ENCODE data around the gene NDRG3. TPM values are rescaled to one million over a fixed set of nuclear protein-coding genes. Genes with fewer than 3 reads are reported as not detected.

Gene NDRG3
- total and polyA plus RNA-seq, 2 donors from 2014 or later, result 25.3 to 26.4 TPM

- intact Hi-C loops (cut with DNase I), result no loop called here
- no peak for FAIRE-seq
- no peak overlapping the region for H3K4me3 ChIP-seq (ENCODE audit: low read length in 3 of 3)
- H3K27me3 ChIP-seq (ENCODE audit: control insufficient read depth, insufficient read depth, low read length), result no peaks in the 10 kb centered on the region
- no peaks in the 10 kb centered on the region for H3K9me3 ChIP-seq (ENCODE audit: control insufficient read depth in 2 of 3, insufficient read depth in 1 of 3, low read length in 3 of 3)
- H3K27ac ChIP-seq (ENCODE audit: low read depth in 2 of 2, low read length in 2 of 2), result no peak overlapping the region
- H3K9ac ChIP-seq (ENCODE audit: low read length in 3 of 3), result no peak overlapping the region
- H3K4me1 ChIP-seq (ENCODE audit: control insufficient read depth in 2 of 3, insufficient read depth in 2 of 3, low read depth in 1 of 3, low read length in 3 of 3), result no peaks in the 10 kb centered on the region
- TF ChIP-seq CTCF (IDR thresholded peaks at IDR 0.05; ENCODE audit: borderline replicate concordance, extremely low read depth, insufficient read depth), result no peak
- peaks cover 0 to 5% (median 0%) of the 10 kb centered on the region in 3 donors for H3K36me3 ChIP-seq (ENCODE audit: control insufficient read depth in 2 of 3, insufficient read depth in 3 of 3, low read length in 3 of 3)
- no peak for DNase-seq
Measured at GRCh38 chr20:36761125-36761524, 15.2 kb upstream of the NDRG3 start.

- no peak overlapping the region for H3K4me3 ChIP-seq (ENCODE audit: low read length in 3 of 3)
- no peak overlapping the region for H3K9ac ChIP-seq (ENCODE audit: low read length in 3 of 3)
- H3K27me3 ChIP-seq (ENCODE audit: control insufficient read depth, insufficient read depth, low read length), result no peaks in the 10 kb centered on the region
- DNase-seq (no peak), FAIRE-seq (no peak)
- no peaks in the 10 kb centered on the region for H3K4me1 ChIP-seq (ENCODE audit: control insufficient read depth in 2 of 3, insufficient read depth in 2 of 3, low read depth in 1 of 3, low read length in 3 of 3)
- TF ChIP-seq CTCF (IDR thresholded peaks at IDR 0.05; ENCODE audit: borderline replicate concordance, extremely low read depth, insufficient read depth), result no peak
- intact Hi-C loops (cut with DNase I), result no loop called here
- H3K27ac ChIP-seq (ENCODE audit: low read depth in 2 of 2, low read length in 2 of 2), result no peak overlapping the region
- H3K9me3 ChIP-seq (ENCODE audit: control insufficient read depth in 2 of 3, insufficient read depth in 1 of 3, low read length in 3 of 3), result no peaks in the 10 kb centered on the region
- H3K36me3 ChIP-seq (ENCODE audit: control insufficient read depth in 2 of 3, insufficient read depth in 3 of 3, low read length in 3 of 3), result peaks cover 0 to 5% (median 0%) of the 10 kb centered on the region in 3 donors
Measured at GRCh38 chr20:36760647-36761046, 14.8 kb upstream of the NDRG3 start.

GRCh38 chr20:36758276-36758675 lies 12.4 kb upstream of the NDRG3 start:
- peaks cover 0 to 2% (median 0%) of the 10 kb centered on the region in 3 donors for H3K4me1 ChIP-seq (ENCODE audit: control insufficient read depth in 2 of 3, insufficient read depth in 2 of 3, low read depth in 1 of 3, low read length in 3 of 3)
- DNase-seq (no peak), FAIRE-seq (no peak)
- no peaks in the 10 kb centered on the region for H3K27me3 ChIP-seq (ENCODE audit: control insufficient read depth, insufficient read depth, low read length)
- H3K36me3 ChIP-seq (ENCODE audit: control insufficient read depth in 2 of 3, insufficient read depth in 3 of 3, low read length in 3 of 3), result peaks cover 0 to 5% (median 0%) of the 10 kb centered on the region in 3 donors
- intact Hi-C loops (cut with DNase I), result no loop called here
- no peak overlapping the region for H3K4me3 ChIP-seq (ENCODE audit: low read length in 3 of 3)
- H3K9me3 ChIP-seq (ENCODE audit: control insufficient read depth in 2 of 3, insufficient read depth in 1 of 3, low read length in 3 of 3), result no peaks in the 10 kb centered on the region
- TF ChIP-seq CTCF (IDR thresholded peaks at IDR 0.05; ENCODE audit: borderline replicate concordance, extremely low read depth, insufficient read depth), result no peak
- no peak overlapping the region for H3K9ac ChIP-seq (ENCODE audit: low read length in 3 of 3)
- no peak overlapping the region for H3K27ac ChIP-seq (ENCODE audit: low read depth in 2 of 2, low read length in 2 of 2)

- H3K36me3 ChIP-seq (ENCODE audit: control insufficient read depth in 2 of 3, insufficient read depth in 3 of 3, low read length in 3 of 3), result peaks cover 0 to 10% (median 4%) of the 10 kb centered on the region in 3 donors
Measured at GRCh38 chr20:36756496-36756895, 10.6 kb upstream of the NDRG3 start.

More at GRCh38 chr20:36756496-36756895, 10.6 kb upstream of the NDRG3 start:
- no peak overlapping the region for H3K4me3 ChIP-seq (ENCODE audit: low read length in 3 of 3)
- TF ChIP-seq CTCF (IDR thresholded peaks at IDR 0.05; ENCODE audit: borderline replicate concordance, extremely low read depth, insufficient read depth), result no peak
- intact Hi-C loops (cut with DNase I), result no loop called here
- peaks cover 0 to 2% (median 0%) of the 10 kb centered on the region in 3 donors for H3K4me1 ChIP-seq (ENCODE audit: control insufficient read depth in 2 of 3, insufficient read depth in 2 of 3, low read depth in 1 of 3, low read length in 3 of 3)
- no peaks in the 10 kb centered on the region for H3K27me3 ChIP-seq (ENCODE audit: control insufficient read depth, insufficient read depth, low read length)
- H3K9ac ChIP-seq (ENCODE audit: low read length in 3 of 3), result no peak overlapping the region
- no peak overlapping the region for H3K27ac ChIP-seq (ENCODE audit: low read depth in 2 of 2, low read length in 2 of 2)
- FAIRE-seq (no peak), DNase-seq (no peak)
- no peaks in the 10 kb centered on the region for H3K9me3 ChIP-seq (ENCODE audit: control insufficient read depth in 2 of 3, insufficient read depth in 1 of 3, low read length in 3 of 3)
